Measurements from ENCODE around the gene PCBP3.
"Not testable (repeated sequence)": the region's sequence is repeated elsewhere in the genome, so short reads cannot be mapped to it uniquely, and the experiment has no call there.

The PCBP3 gene

GRCh38 chr21:45940621-45941337 lies 297.3 kb downstream of the PCBP3 start:
- no peak for DNase-seq

- DNase-seq: no peak
Measured at GRCh38 chr21:45941338-45941710, 297.8 kb downstream of the PCBP3 start.

- DNase-seq: no peak
Measured at GRCh38 chr21:45941717-45942546, 298.4 kb downstream of the PCBP3 start.

- DNase-seq: no peak
Measured at GRCh38 chr21:45942755-45943629, 299.5 kb downstream of the PCBP3 start.

- no peak for DNase-seq
Measured at GRCh38 chr21:45943630-45944540, 300.4 kb downstream of the PCBP3 start.

- DNase-seq: no peak
Measured at GRCh38 chr21:45944601-45945000, 301.1 kb downstream of the PCBP3 start.

GRCh38 chr21:45945066-45945867 lies 301.7 kb downstream of the PCBP3 start:
- DNase-seq: no peak

GRCh38 chr21:45945868-45946210 lies 302.3 kb downstream of the PCBP3 start:
- DNase-seq: no peak

GRCh38 chr21:45947296-45947695 lies 303.8 kb downstream of the PCBP3 start:
- no peak for DNase-seq

- DNase-seq: no peak
Measured at GRCh38 chr21:45947716-45948255, 304.3 kb downstream of the PCBP3 start.

GRCh38 chr21:45948576-45949141 lies 305.1 kb downstream of the PCBP3 start:
- no peak for DNase-seq

GRCh38 chr21:45949928-45950739 lies 306.6 kb downstream of the PCBP3 start:
- DNase-seq: no peak

- DNase-seq: no peak
Measured at GRCh38 chr21:45950740-45951515, 307.4 kb downstream of the PCBP3 start.

- DNase-seq: no peak
Measured at GRCh38 chr21:45951676-45952075, 308.2 kb downstream of the PCBP3 start.

GRCh38 chr21:45952527-45952926 lies 309.0 kb downstream of the PCBP3 start:
- not testable (repeated sequence) for DNase-seq

- DNase-seq: no peak
Measured at GRCh38 chr21:45952974-45953373, 309.4 kb downstream of the PCBP3 start.

- no peak for DNase-seq
Measured at GRCh38 chr21:45954261-45954660, 310.7 kb downstream of the PCBP3 start.

- no peak for DNase-seq
Measured at GRCh38 chr21:45954921-45955320, 311.4 kb downstream of the PCBP3 start.

- no peak for DNase-seq
Measured at GRCh38 chr21:45957551-45957950, 314.0 kb downstream of the PCBP3 start.
